Inflammatory macrophage treated with lipopolysaccharide for 1 hour (primary cell): Measurements from ENCODE around the gene ALX4.
A peak's percentile ranks its signal among the peaks of the same experiment; 100 is the strongest.

Source experiments
- DNase-seq, 2 donors: peaks; one replicate each; pipeline ENCODE4 v3.0.0-alpha.2; 2020 to 2022

The ALX4 gene

GRCh38 chr11:44300844-44301563, 8.9 kb downstream of the ALX4 start:
- DNase-seq = peak in 1 of 2 donors; percentile 48

DNA sequence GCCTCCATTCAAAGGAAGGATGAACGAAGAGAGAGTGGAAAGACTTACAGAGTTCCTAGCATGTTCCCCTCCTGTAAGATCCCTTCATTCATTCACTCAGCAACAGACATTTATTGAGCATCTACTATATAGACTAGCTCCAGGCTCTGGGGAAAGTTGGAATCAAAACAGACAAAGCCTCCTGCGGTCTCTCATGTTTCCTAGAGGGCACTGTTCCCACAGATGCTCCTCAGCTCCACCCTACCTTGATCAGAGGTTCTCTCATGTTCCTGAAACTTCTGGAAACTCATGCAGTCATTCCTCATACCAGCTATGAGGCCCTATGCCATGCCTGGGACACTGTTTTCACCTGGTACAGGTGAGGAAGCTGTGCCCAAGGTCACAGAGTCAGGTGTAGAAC, 11.1 kb downstream of the ALX4 start:
- DNase-seq = no peak

GRCh38 chr11:44290208-44290607, 19.7 kb downstream of the ALX4 start:
- no peak for DNase-seq

GRCh38 chr11:44288133-44288526, 21.8 kb downstream of the ALX4 start:
- DNase-seq = no peak

DNA sequence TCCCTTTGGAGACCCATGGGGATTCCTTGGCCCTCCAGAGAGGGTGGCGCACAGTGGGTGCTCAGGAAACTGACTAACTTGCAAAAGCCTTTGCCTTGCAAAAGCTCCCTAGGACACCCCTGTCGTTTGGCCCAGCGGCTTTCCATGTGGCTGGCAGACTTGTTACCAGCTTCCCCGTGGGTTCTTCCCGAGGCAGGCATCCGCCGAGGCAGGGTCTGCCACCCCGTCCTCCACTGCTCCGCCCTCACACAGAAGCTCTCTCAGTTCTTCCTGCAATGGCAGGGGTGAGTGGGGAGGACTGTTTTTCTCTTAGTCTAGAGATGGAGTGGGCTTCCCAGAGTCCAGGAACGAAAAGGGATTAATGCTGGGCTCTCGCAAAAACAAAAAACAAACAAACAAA, 23.0 kb downstream of the ALX4 start:
- no peak for DNase-seq

- peak; percentile 30 to 82 for DNase-seq
Observed at GRCh38 chr11:44286268-44286880, 23.6 kb downstream of the ALX4 start.

- DNase-seq = no peak
Observed at GRCh38 chr11:44285756-44286155, 24.2 kb downstream of the ALX4 start.

GRCh38 chr11:44282620-44283019, 27.3 kb downstream of the ALX4 start:
- no peak for DNase-seq

DNA sequence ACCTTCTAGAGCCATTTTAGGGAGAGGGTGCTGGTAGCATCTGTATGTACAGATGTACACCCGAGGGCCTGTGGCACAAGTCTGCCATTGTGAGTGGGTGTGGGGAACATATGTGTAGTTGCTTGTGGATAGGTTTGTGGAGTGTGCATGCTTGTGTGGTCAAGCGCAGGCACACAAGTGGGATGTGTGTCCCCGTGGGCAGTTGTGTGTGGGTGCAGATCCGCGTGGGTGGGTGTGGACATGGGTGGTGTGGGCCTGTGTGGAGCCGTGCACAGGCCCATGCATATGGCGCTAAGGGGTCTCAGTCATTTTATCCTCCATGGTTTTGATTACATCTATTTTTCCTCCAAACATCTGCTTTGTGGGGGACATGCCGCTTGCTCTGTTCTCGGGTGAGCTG, 28.8 kb downstream of the ALX4 start:
- DNase-seq = no peak

GRCh38 chr11:44280257-44280656, 29.7 kb downstream of the ALX4 start:
- DNase-seq = no peak

DNA sequence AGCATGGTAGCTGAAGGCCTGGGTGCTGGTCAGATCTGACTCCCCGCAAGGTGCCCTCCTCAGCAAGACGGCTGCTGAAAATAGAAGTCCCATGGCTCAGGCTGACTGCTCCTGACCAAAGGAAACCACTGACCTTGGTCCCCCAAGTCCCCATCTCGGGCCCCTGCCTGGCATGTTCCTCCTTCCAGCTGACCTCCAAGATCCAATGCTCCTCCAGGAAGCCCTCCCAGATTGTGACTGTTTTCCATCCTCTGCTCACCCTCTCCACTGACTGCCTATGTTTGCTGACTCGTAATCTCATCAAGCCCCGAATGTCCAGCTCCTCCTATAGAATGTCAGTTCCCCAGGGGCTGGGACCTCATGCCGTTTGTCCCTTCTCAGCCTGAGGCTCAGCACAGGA, 30.5 kb downstream of the ALX4 start:
- no peak for DNase-seq

DNA sequence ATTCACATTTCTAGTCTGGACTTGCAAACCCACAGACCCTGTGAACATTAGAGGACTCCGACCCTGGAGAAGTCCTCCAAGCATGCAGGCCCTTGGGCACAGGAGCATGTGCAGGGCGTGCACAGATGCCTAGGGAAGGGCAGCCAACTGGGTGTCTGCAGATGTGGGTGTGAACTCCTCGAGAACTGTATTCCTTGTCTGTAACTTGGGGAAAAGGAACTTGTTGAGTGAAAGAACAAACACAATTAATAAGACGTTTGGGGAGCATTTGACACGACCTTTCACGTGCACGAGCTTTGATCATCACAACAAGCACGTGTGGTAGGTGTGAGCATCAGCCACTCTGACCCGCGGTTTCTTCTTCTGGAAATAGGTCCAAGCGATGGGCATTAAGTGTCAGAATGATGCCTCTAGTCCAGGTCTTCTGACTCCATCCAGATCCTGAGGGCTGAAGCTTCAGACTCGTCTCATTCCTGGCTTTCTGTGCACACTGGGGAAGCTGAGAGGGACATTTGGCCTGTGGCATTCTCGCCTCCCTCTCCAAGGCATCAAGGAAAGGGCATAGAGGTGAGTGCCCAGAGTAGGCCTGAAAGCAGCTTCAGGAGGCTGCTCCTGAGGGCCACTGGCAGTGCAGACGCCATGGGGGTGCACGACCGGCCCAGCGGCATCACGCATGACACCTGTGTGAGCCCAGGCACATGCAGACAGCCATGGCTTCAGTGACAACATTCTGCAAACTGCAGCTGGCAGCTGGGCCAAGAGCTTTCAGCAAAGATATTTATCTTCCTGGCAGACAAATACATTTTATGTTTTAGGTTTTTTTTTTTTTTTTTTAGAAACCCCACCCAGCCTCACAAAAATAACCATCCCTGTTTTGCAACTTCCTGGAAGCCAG, 32.5 kb downstream of the ALX4 start:
- no peak for DNase-seq

DNA sequence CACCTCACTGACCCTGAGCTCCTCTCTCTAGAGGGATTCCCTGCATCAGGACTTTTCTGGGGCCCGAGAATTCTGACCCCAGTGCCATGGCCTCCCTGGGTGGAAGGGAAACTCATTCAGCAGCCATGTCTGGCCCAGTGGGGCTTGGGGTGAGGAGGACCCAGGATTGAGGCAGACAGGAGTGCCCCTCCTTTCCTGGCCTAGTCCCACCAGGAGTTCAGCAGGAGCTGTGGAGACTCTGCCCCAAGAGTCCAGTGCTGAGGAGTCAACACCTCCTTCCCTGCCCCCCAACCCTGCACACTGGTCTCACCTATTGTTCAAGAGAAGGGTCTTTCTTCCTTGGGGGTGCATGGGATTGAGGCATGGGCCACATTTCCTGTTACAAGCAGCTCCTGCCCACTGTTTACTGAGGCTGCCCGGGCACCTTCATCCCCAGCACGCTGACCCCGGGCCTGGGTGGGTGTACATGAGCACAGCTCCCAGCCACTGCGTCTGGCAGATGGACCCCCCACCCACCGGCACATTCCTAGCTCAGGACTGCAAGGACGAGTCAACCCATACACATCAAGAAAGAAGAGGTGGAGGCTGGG, 33.9 kb downstream of the ALX4 start:
- DNase-seq = no peak

GRCh38 chr11:44275241-44275640, 34.7 kb downstream of the ALX4 start:
- DNase-seq = no peak

- no peak for DNase-seq
Observed at GRCh38 chr11:44274404-44274803, 35.5 kb downstream of the ALX4 start.

GRCh38 chr11:44271286-44271685, 38.7 kb downstream of the ALX4 start:
- no peak for DNase-seq

DNA sequence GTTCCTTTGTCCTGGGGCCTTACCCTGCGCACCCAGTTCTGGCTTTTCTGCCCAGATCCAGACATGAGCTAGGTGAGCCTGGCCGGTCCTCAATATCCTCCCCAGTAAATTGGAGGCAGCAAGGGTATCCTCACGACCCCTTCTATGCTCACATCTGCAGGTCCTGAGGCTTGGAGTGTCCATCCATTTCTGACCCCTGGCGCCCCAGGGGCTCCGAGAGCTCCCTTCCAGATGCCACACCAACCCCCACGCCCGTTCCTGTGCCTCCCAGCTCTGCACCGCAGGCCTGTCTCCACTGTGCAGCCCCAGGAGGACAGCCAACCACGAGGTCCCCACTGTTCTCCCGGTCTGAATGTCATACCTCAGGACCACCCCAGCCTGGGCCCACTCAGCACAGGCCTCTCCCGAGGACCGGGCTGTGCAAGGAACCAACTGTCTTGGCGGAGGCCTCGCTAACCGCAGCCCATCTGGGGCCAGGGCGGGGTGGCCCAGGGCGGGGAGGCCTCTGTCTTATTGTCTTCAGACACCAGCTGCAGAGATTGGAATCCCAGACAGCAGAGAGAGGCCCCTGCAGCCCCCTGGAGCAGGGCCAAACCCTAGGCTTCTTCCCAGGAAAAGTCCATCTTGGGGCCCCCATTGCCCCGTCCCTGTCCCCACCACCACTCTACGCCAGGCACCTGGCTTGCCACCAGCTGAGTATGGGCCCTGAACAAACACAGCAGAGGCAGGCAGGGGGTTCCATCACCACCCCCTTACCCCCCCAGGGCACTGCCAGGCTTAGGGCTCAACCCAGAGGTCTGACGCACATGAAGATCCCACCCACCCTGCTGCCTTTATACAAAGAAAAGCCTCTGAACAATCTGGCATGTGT, 39.3 kb downstream of the ALX4 start:
- no peak for DNase-seq

DNA sequence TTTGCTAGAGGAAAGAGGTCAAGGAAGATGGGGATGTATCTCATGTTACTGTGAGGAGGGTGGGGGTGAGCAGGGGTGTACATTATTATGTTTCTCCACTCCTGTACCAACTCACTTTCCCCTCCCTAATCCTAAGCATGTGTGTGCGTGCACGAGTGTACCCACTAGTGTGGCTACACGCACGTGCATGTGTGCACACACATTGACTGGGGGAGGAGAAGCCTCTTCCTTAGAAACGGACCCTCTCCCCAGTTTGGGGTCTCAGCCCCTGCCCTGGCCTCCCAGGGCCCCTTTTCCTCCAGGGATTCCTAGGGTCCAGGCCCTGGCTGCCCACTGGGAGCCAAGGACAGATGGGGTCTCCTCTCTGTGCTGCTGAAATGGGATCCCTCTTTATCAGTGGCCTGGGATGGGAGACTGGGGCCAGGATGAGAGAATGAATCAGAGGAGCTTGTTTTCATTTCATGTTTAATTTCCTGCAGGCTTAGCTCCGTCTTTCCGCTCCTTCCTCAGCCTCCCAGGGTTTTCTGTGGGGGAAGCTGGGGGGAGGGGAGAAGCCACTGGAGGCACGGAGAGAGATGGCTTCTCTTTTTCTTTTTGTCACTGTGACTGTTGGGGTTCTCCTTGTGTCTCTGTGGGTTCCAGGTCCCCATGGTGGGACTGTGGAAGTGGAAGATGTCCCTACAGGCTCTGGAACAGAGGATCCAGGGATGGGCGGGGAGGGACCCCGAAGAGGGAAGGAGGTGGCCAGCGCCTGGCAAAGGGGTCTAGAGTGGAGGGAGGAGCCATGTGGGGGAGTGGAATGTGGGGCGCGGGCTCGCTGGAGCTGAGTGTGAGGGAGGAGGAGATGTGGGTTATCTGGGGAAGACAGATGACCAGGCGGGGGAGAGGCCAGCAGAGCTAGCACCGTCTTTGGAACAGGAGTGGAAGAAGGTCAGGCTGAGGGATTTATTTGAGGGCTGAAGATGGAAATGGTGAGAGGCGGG, 40.3 kb downstream of the ALX4 start:
- no peak for DNase-seq

GRCh38 chr11:44268614-44269080, 41.3 kb downstream of the ALX4 start:
- DNase-seq = no peak

DNA sequence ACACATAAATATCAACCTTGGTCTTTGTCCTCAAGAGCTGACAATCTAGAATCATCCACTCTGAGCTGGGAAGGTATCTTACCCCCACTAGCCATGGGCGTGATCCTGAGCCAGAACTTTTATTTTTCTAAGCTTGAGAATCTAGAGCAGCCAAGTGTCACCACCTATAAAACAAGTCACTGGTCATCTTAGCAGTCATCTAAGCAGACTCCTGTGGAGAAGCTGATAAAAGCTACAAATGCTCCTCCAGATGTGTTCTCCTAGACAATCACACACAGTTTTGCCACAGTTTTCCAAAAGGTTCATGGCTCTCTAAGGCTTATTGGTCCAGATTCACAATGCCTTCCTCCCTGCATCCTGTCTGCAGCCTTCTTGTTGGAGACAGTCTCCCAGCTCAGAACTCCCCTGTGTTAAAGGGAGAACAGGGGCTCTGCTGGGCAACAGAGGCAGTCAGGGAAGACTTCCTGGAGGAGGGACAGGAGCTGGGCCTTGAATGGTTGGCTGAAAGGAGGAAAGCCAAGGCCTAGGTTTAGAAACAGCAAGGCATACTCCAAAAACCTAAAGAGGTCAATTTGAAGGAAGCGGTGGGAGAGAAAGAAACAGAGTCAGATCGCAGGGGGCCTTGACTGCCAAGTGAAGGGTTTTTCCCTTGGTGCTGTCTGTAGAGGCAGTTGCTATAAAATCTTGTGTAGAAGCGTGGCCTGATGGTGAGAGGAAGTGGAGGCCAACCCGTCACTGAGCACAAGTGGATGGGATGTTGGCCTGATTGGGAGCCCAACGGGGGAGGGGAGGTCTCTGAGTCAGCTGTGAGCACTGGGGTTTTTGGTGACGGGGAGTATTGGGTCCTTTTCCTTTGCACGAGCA, 42.0 kb downstream of the ALX4 start:
- no peak for DNase-seq
